NCI-H2107 treated with DMSO at 0.1 percent for 48 hours (cell line): Measurements from ENCODE around the gene ABCA1.
"Not testable (repeated sequence)": the region's sequence is repeated elsewhere in the genome, so short reads cannot be mapped to it uniquely, and the experiment has no call there.

Source experiments
- DNase-seq: peaks from one replicate; lab custom pipeline; 2025; ENCODE audit not compliant: unreplicated experiment; lab: John Stamatoyannopoulos, UW

The ABCA1 gene

DNA sequence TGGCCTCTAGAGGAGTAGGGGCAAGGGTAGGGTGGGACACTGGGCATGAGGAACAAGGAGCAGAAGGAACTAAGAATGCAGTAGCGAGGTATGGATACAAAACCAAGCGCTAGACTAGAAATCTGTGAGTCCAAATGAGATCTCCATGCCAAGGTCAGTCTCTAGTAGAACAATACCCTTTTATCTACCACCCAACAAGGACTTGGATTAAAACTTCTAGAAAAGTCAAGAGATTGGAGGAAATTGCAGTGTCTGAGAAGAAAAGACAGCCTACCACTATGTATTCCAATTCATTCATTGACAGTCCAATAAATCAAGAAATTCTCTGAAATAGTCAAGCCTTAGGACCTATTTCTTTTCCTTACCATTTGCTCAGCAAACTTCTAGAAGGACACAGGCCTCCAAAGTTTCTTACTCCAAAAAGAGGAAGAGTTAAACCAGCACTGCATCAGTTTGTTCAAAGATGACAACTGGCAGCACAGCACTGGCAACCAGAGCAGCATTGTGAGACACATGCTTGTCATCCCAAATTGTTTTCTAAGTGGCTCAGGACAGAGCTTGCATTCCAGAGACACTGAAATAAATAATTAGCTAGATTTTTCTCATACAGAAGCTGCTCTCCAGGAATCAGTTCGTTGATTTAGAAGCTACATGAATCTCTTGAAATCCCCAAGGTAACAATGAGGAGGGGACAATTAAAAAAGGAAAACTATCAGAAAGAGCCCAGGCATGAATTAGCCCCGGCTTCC, 22.6 kb downstream of the ABCA1 start:
- DNase-seq = no peak

DNA sequence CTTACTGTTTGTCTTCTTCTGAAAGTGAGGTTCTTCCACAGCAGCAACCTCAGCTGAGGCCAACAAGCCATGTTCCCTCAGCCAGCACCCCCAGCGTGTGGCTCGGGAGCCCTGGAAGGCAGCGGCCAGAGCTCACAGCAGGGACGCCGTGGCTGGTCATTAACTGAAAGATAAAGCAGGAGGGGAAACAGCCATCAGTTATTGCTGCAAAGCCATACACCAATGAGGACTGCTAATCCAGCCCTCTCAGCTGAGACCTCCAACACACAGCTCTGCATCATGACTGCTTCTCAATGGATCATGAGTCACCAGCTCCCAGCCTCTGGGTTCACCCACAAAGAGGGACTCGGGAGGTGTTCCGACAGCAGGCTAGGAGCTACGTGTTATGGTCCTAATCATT, 24.3 kb downstream of the ABCA1 start:
- no peak for DNase-seq

GRCh38 chr9:104900871-104901270, 27.1 kb downstream of the ABCA1 start:
- no peak for DNase-seq

GRCh38 chr9:104900324-104900723, 27.6 kb downstream of the ABCA1 start:
- no peak for DNase-seq

- no peak for DNase-seq
Measured at GRCh38 chr9:104899759-104900247, 28.2 kb downstream of the ABCA1 start.

- DNase-seq = not testable (repeated sequence)
Measured at GRCh38 chr9:104898376-104898775, 29.6 kb downstream of the ABCA1 start.

GRCh38 chr9:104896131-104896530, 31.8 kb downstream of the ABCA1 start:
- DNase-seq = no peak

DNA sequence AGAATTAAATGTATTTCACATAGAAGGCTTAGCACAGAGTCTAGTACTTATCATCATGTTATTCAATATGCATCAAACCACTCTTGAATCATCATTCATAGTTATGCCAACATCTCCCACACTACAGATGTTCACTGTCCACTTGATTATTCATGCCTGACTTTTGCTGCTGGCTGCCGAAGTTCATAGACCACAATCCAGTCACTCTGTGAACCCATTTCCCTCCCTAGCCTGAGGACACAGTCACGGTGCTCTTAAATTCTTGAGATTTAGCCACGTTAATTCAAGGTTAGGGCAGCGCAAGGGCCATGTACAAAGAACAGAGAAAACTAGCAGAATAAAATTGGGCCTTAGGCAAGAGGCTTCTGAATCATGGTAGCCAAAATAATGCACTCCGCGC, 32.4 kb downstream of the ABCA1 start:
- no peak for DNase-seq

DNA sequence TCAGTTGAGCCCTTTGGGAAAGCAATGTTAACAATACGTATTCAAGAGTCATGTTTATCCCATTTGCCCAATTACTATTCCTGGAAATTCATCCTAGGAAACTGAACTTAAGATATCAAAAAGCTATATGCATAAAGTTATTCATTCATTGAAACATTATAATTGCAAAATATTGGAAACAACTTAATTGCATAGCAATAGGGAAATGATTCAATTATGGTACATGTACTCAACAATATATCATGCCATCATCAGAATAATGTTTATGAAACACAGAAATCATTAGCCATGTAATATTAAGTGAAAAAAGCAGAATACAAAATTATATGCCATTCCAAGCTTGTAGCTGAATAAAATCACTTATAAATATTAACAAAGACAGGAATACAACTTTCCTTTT, 35.3 kb downstream of the ABCA1 start:
- DNase-seq = no peak

DNA sequence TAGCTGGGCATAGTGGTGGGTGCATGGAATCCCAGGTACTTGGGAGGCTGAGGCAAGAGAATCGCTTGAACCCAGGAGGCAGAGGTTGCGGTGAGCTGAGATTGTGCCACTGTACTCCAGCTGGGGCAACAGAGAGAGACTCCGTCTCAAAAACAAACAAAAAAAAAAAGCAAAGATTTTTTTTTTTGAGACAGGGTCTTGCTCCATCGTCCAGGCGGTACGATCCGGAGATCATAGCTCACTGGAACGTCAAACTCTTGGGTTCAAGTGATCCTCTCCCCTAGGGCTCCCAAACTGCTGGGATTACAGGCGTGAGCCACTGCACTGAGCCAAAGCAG, 37.6 kb downstream of the ABCA1 start:
- DNase-seq = no peak

GRCh38 chr9:104885818-104886709, 41.9 kb downstream of the ABCA1 start:
- no peak for DNase-seq

GRCh38 chr9:104883169-104883568, 44.8 kb downstream of the ABCA1 start:
- DNase-seq = no peak

- no peak for DNase-seq
Measured at GRCh38 chr9:104882566-104882965, 45.4 kb downstream of the ABCA1 start.

GRCh38 chr9:104882086-104882485, 45.9 kb downstream of the ABCA1 start:
- DNase-seq = no peak

DNA sequence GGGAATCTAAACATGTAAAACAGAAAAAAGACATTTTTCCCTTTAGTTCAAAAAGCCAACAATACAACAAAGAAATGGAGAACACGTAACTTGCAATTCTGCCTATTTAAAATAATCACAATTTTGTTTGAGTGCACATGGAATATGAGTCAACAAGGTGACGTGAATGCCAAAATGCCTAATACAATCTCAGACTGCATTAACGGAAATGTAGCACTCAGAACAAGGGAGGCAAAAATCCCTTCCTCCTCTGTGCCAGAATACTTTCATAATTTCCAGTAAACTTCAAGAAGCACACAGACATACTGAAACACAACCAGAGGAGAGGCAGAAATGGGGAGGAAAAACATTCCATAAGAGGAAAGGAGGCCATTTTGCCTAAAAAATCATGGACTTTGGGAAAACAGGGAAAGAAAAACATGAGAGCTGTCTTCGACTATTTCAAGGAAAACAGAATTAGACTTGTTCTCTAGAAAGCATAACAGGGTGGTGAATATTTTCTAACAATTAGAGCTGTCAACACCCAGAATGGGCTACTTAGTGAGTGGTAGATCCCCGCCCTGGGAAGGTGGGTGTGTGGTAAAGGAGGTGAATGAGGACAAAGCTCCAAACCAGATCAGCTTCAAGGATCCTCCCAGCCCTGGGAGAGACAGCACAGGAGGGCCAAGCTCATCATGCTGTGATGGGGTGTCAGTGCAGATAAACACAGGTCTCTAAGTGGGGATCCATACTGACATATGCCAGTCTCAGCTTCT, 48.2 kb downstream of the ABCA1 start:
- DNase-seq = no peak

GRCh38 chr9:104876587-104876986, 51.4 kb downstream of the ABCA1 start:
- no peak for DNase-seq

DNA sequence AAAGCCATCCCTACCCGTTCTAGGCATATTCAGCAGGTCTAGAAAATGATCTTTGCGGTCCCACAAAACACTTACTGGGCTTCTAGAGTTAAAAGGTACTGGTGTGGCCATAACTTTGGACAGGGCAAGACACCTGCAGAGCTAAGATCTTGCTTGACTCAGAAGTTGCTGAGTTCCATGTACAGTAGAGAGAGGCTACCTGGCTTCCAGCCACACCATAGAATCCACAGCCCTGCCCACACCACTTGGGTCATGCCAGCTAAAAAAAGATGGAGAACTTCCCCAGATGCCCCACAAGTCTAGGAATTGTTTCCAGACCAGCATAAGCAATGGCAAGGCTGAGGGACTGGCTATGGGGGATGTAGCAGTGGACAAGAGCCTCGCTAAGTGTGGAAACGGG, 52.1 kb downstream of the ABCA1 start:
- no peak for DNase-seq

DNA sequence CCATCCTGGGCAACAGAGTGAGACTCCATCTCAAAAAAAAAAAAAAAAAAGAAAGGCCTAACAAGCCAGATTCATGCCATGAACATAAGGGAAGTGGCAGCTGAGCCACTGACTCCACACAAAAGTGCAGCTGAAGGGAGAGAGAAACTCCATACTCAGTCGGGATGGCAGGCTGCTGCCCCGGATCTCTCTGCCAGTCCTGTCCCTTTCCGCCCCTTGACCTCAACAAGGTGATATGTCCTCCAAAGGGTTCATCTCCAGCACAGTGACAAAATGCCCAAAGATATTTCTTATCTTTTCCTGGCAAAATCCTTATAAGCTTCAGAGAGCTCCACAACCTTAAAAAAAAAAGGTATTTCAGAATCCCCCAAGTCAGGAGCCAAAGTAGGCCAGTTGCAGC, 52.6 kb downstream of the ABCA1 start:
- DNase-seq = no peak

DNA sequence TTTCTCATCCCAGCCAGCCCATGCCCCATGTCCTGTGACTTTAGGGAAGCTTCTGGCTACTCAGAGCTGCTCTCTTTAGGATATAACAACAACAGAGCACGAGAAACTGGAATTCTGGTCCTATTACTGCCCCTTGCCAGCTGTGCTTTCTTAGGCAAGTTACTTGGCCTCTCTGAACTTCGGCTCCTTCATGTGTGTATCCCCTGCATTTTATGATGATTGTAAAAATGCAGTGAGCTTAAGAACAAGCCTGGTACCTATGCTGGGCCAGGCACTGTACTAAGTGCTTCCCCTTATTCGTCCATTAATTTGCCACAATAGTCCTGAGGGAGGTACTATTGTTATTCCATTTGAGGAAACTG, 54.5 kb downstream of the ABCA1 start:
- DNase-seq = no peak

- DNase-seq = no peak
Measured at GRCh38 chr9:104872656-104873488, 55.1 kb downstream of the ABCA1 start.
